ENCODE results near the gene LIMS2.

Gene LIMS2, protein sequence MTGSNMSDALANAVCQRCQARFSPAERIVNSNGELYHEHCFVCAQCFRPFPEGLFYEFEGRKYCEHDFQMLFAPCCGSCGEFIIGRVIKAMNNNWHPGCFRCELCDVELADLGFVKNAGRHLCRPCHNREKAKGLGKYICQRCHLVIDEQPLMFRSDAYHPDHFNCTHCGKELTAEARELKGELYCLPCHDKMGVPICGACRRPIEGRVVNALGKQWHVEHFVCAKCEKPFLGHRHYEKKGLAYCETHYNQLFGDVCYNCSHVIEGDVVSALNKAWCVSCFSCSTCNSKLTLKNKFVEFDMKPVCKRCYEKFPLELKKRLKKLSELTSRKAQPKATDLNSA

DNA sequence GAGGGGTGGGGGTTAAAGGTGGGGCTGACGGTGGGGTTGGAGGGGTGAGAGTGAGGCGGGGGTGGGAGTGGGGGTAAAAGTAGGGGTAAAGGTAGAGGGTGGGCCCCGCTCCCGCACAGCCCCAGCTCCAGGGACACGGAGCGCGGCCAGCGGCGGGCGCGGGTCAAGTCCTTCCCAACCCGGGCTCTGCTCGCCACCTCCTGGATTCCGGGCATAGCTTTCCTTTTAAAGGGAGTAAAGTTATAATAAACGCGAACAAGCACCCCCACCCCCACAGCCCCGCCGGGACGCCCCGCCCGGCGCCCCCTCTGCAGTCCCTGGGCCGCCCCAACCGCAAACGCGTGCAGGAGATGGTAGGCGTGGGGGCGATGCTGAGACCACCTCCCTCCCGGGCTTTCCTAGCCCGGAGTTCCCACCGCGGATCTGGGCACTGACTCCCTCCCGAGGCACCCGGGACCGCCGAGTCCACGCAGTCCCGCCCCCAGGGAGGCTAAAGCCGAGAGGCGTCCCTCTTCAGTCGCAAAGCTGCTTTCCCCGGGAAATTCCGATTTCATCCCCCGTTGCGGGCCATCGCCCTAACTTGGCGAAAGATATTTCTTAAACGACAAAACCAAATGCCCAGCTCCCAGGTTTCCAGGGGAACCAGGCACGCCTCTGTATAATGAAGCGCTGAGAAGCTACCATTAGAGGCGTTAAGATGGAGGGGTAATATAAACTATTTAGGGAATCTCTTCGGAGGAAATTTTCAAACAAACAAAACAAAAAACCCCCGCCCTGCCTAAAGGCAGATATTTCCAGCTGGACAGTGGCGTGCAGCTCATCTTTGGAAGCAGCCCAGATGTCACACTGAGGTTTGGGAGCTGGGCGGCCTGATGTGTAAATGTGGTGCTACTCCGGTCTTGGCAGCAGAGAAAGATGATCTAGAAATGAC lies at the start of gene LIMS2:
Gene LIMS2 (minus strand): TSS at position 200 of the 931 bp plus-strand sequence. CDS start 506 bp downstream, outside the sequence.
- H3K4me3 ChIP-seq (ENCODE audit: low read length), result no peak within 1 kb of the TSS

DNA sequence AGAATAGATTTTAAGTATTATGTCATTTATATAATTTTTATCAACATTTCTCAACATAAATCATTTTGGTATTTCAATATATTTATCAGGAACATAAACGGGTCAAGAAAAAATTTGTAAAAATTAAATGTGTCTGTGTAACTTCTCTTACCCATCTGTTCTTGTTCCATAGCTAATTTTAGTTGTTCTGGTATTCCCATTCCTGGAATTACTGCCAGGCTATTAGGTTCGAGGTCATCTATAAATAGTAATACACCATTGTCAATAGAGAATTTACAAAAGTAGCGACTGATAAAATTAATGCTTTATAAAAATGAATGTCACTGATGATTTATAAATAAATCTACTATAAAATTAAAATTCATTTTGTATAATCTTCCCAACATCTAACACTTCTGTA lies 47.5 kb upstream of the LIMS2 start:
- H3K9ac ChIP-seq (ENCODE audit: low read length), result no peak overlapping the region
- H3K36me3 ChIP-seq (replicated peaks; ENCODE audit: low read depth, low read length), result peaks cover 60% of the 10 kb centered on the region
- TF ChIP-seq, protein P1, sequence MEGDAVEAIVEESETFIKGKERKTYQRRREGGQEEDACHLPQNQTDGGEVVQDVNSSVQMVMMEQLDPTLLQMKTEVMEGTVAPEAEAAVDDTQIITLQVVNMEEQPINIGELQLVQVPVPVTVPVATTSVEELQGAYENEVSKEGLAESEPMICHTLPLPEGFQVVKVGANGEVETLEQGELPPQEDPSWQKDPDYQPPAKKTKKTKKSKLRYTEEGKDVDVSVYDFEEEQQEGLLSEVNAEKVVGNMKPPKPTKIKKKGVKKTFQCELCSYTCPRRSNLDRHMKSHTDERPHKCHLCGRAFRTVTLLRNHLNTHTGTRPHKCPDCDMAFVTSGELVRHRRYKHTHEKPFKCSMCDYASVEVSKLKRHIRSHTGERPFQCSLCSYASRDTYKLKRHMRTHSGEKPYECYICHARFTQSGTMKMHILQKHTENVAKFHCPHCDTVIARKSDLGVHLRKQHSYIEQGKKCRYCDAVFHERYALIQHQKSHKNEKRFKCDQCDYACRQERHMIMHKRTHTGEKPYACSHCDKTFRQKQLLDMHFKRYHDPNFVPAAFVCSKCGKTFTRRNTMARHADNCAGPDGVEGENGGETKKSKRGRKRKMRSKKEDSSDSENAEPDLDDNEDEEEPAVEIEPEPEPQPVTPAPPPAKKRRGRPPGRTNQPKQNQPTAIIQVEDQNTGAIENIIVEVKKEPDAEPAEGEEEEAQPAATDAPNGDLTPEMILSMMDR (IDR thresholded peaks at IDR 0.05; ENCODE audit: low read depth, low read length), result no peak
- no peak for TF ChIP-seq EZH2phosphoT487 (IDR thresholded peaks at IDR 0.05; ENCODE audit: low read depth)
- H3K9me3 ChIP-seq (ENCODE audit: insufficient read depth, low read length), result no peaks in the 10 kb centered on the region
- no peaks in the 10 kb centered on the region for H3K79me2 ChIP-seq (ENCODE audit: low read length)
- H3K4me1 ChIP-seq (ENCODE audit: low read length), result peaks cover 10% of the 10 kb centered on the region
- H3K27me3 ChIP-seq (ENCODE audit: low read depth, low read length), result no peaks in the 10 kb centered on the region
- H2AFZ ChIP-seq (ENCODE audit: low read depth, low read length), result no peak overlapping the region
- H3K4me2 ChIP-seq (ENCODE audit: low read length), result no peak overlapping the region
- H3K27ac ChIP-seq (ENCODE audit: low read length), result no peak overlapping the region
- H3K4me3 ChIP-seq (ENCODE audit: low read length), result no peak overlapping the region
- no peaks in the 10 kb centered on the region; the same call in 1 of the 2 replicates for H4K20me1 ChIP-seq (ENCODE audit: insufficient read depth, low read length)

More for the DNA sequence above, at the start of gene LIMS2:
- no peaks in the 10 kb centered on the region for H3K36me3 ChIP-seq (replicated peaks; ENCODE audit: low read depth, low read length)
- H3K4me2 ChIP-seq (ENCODE audit: low read length), result no peak within 1 kb of the TSS
- no peaks in the 10 kb centered on the region for H4K20me1 ChIP-seq (ENCODE audit: insufficient read depth, low read length)
- no peaks in the 10 kb centered on the region for H3K4me1 ChIP-seq (ENCODE audit: low read length)
- H3K9me3 ChIP-seq (ENCODE audit: insufficient read depth, low read length), result no peaks in the 10 kb centered on the region
- H3K27me3 ChIP-seq (ENCODE audit: low read depth, low read length), result peaks cover 4% of the 10 kb centered on the region; the same call in 1 of the 2 replicates
- TF ChIP-seq, protein P1 (IDR thresholded peaks at IDR 0.05; ENCODE audit: low read depth, low read length), result no peak
- TF ChIP-seq EZH2phosphoT487 (IDR thresholded peaks at IDR 0.05; ENCODE audit: low read depth), result no peak
- H3K9ac ChIP-seq (ENCODE audit: low read length), result no peak within 1 kb of the TSS
- no peak within 1 kb of the TSS for H3K27ac ChIP-seq (ENCODE audit: low read length)
- no peak within 1 kb of the TSS for H2AFZ ChIP-seq (ENCODE audit: low read depth, low read length)
- H3K79me2 ChIP-seq (ENCODE audit: low read length), result no peaks in the 10 kb centered on the region

- Histone ChIP-seq H3K27ac (ENCODE audit: low read length) (no peak overlapping the region), H3K36me3 (replicated peaks; ENCODE audit: low read depth, low read length) (peaks cover 65% of the 10 kb centered on the region), H3K27me3 (ENCODE audit: low read depth, low read length) (no peaks in the 10 kb centered on the region), H3K4me2 (ENCODE audit: low read length) (no peak overlapping the region), H4K20me1 (ENCODE audit: insufficient read depth, low read length) (no peaks in the 10 kb centered on the region; the same call in 1 of the 2 replicates), H2AFZ (ENCODE audit: low read depth, low read length) (no peak overlapping the region), H3K4me3 (ENCODE audit: low read length) (no peak overlapping the region), H3K9me3 (ENCODE audit: insufficient read depth, low read length) (no peaks in the 10 kb centered on the region), H3K4me1 (ENCODE audit: low read length) (peaks cover 10% of the 10 kb centered on the region), H3K79me2 (ENCODE audit: low read length) (no peaks in the 10 kb centered on the region), H3K9ac (ENCODE audit: low read length) (no peak overlapping the region)
- no peak for TF ChIP-seq EZH2phosphoT487 (IDR thresholded peaks at IDR 0.05; ENCODE audit: low read depth)
- TF ChIP-seq, protein P1 (IDR thresholded peaks at IDR 0.05; ENCODE audit: low read depth, low read length), result no peak
Observed at GRCh38 chr2:127721978-127722355, 46.6 kb upstream of the LIMS2 start.

Data from OCI-LY3 (cell line).